Mammary epithelial cell (primary cell): ENCODE measurements around the gene SEMA4D.

ENCODE experiments used
- CTCF ChIP-seq, 2 donors: IDR thresholded peaks in 1 of 2; conservative IDR thresholded peaks in 1 of 2; 2 replicates each; pipeline ENCODE4 v1.5.1; 2011 to 2012; ENCODE audit warnings: inconsistent platforms in 2 of 2, low read length in 2 of 2, mild to moderate bottlenecking in 2 of 2, control low read depth in 1 of 2, low read depth in 1 of 2; ENCODE audit not compliant: insufficient read depth in 1 of 2; ENCODE audit errors: extremely low read depth in 1 of 2
- EZH2 ChIP-seq: IDR thresholded peaks from 2 replicates; pipeline ENCODE4 v1.6.1; 2012; ENCODE audit warnings: low read length, inconsistent platforms, borderline replicate concordance

GRCh38 chr9:89366711-89367110 is 131.2 kb downstream of the SEMA4D start:
- TF ChIP-seq EZH2 (no peak), CTCF (conservative IDR thresholded peaks at IDR 0.05 in 1 of 2, IDR thresholded peaks at IDR 0.05 in 1 of 2; ENCODE audit: extremely low read depth in 1 of 2, insufficient read depth in 1 of 2, low read depth in 1 of 2, low read length in 2 of 2) (no peak)
